Peyer's patch (tissue), 4 donors: ENCODE data around the gene CHURC1.

Experiments used
- CTCF ChIP-seq, 6 experiments: fragments of 450-650 bp in 4 of 6; fragments of 200-600 bp in 2 of 6; sonication (generic) in 1 of 6; IDR thresholded peaks; one replicate each; pipeline ENCODE4 v1.5.1; 2017 to 2019; ENCODE audit warnings: antibody characterized with exemption in 6 of 6, mild to moderate bottlenecking in 3 of 6, moderate library complexity in 1 of 6
- POLR2A ChIP-seq, 2 donors: fragments of 450-650 bp; IDR thresholded peaks; one replicate each; pipeline ENCODE4 v1.5.1; 2017; ENCODE audit warnings: antibody characterized with exemption in 2 of 2, mild to moderate bottlenecking in 2 of 2, moderate library complexity in 2 of 2

GRCh38 chr14:64891173-64891838 lies 22.9 kb upstream of the CHURC1 start:
- TF ChIP-seq CTCF (IDR thresholded peaks at IDR 0.05) (no peak), POLR2A (IDR thresholded peaks at IDR 0.05) (no peak)
